IPS-18a (cell line): ENCODE measurements around the gene MAP3K4.

Source experiments
- H3K27ac ChIP-seq: one replicate; pipeline ENCODE4 v1.5.1; 2013; ENCODE audit warnings: low read length
- H3K27me3 ChIP-seq: one replicate; pipeline ENCODE4 v1.6.1; 2013; ENCODE audit warnings: mild to moderate bottlenecking, low read length; ENCODE audit not compliant: control insufficient read depth, insufficient read depth
- H3K36me3 ChIP-seq: one replicate; pipeline ENCODE4 v1.6.1; 2013; ENCODE audit warnings: low read depth, low read length; ENCODE audit not compliant: control insufficient read depth
- H3K4me1 ChIP-seq: one replicate; pipeline ENCODE4 v1.6.1; 2013; ENCODE audit warnings: low read depth, low read length; ENCODE audit not compliant: control insufficient read depth
- H3K4me3 ChIP-seq: one replicate; pipeline ENCODE4 v1.5.1; 2013; ENCODE audit warnings: low read length
- H3K9ac ChIP-seq: one replicate; pipeline ENCODE4 v1.6.1; 2013; ENCODE audit warnings: mild to moderate bottlenecking, low read length, moderate library complexity
- H3K9me3 ChIP-seq: one replicate; pipeline ENCODE4 v1.6.1; 2013; ENCODE audit warnings: low read depth, low read length; ENCODE audit not compliant: control insufficient read depth

The MAP3K4 gene

GRCh38 chr6:161076181-161076677 lies 84.7 kb downstream of the MAP3K4 start:
- H3K9me3 ChIP-seq, result no peaks in the 10 kb centered on the region
- peaks cover 11% of the 10 kb centered on the region for H3K36me3 ChIP-seq
- H3K27ac ChIP-seq, result no peak overlapping the region
- no peak overlapping the region for H3K4me3 ChIP-seq
- H3K4me1 ChIP-seq, result no peaks in the 10 kb centered on the region
- H3K9ac ChIP-seq, result no peak overlapping the region
- H3K27me3 ChIP-seq, result no peaks in the 10 kb centered on the region

GRCh38 chr6:161079566-161080262 lies 88.1 kb downstream of the MAP3K4 start:
- no peak overlapping the region for H3K4me3 ChIP-seq
- H3K27ac ChIP-seq, result no peak overlapping the region
- no peaks in the 10 kb centered on the region for H3K9me3 ChIP-seq
- H3K36me3 ChIP-seq, result peaks cover 34% of the 10 kb centered on the region
- no peaks in the 10 kb centered on the region for H3K27me3 ChIP-seq
- H3K9ac ChIP-seq, result no peak overlapping the region
- no peaks in the 10 kb centered on the region for H3K4me1 ChIP-seq

- Histone ChIP-seq H3K27me3 (no peaks in the 10 kb centered on the region), H3K36me3 (peaks cover 38% of the 10 kb centered on the region), H3K9ac (no peak overlapping the region), H3K27ac (no peak overlapping the region), H3K4me3 (no peak overlapping the region), H3K4me1 (no peaks in the 10 kb centered on the region), H3K9me3 (no peaks in the 10 kb centered on the region)
Observed at GRCh38 chr6:161080263-161080970, 88.8 kb downstream of the MAP3K4 start.

GRCh38 chr6:161082215-161082614 lies 90.6 kb downstream of the MAP3K4 start:
- no peaks in the 10 kb centered on the region for H3K27me3 ChIP-seq
- H3K36me3 ChIP-seq, result peaks cover 53% of the 10 kb centered on the region
- no peaks in the 10 kb centered on the region for H3K4me1 ChIP-seq
- H3K9ac ChIP-seq, result no peak overlapping the region
- H3K27ac ChIP-seq, result no peak overlapping the region
- no peak overlapping the region for H3K4me3 ChIP-seq
- H3K9me3 ChIP-seq, result no peaks in the 10 kb centered on the region

- Histone ChIP-seq H3K4me3 (no peak overlapping the region), H3K9ac (no peak overlapping the region), H3K9me3 (no peaks in the 10 kb centered on the region), H3K27ac (no peak overlapping the region), H3K36me3 (peaks cover 81% of the 10 kb centered on the region), H3K27me3 (no peaks in the 10 kb centered on the region), H3K4me1 (no peaks in the 10 kb centered on the region)
Observed at GRCh38 chr6:161085246-161085645, 93.7 kb downstream of the MAP3K4 start.

GRCh38 chr6:161088676-161089328 lies 97.2 kb downstream of the MAP3K4 start:
- H3K4me1 ChIP-seq, result no peaks in the 10 kb centered on the region
- peaks cover 83% of the 10 kb centered on the region for H3K36me3 ChIP-seq
- no peak overlapping the region for H3K4me3 ChIP-seq
- no peak overlapping the region for H3K9ac ChIP-seq
- no peaks in the 10 kb centered on the region for H3K9me3 ChIP-seq
- no peaks in the 10 kb centered on the region for H3K27me3 ChIP-seq
- no peak overlapping the region for H3K27ac ChIP-seq

- H3K4me1 ChIP-seq, result no peaks in the 10 kb centered on the region
- H3K4me3 ChIP-seq, result no peak overlapping the region
- H3K9me3 ChIP-seq, result no peaks in the 10 kb centered on the region
- no peak overlapping the region for H3K9ac ChIP-seq
- H3K36me3 ChIP-seq, result peaks cover 83% of the 10 kb centered on the region
- no peaks in the 10 kb centered on the region for H3K27me3 ChIP-seq
- H3K27ac ChIP-seq, result no peak overlapping the region
Observed at GRCh38 chr6:161091151-161091550, 99.6 kb downstream of the MAP3K4 start.

GRCh38 chr6:161091972-161092701 lies 100.6 kb downstream of the MAP3K4 start:
- peaks cover 77% of the 10 kb centered on the region for H3K36me3 ChIP-seq
- no peak overlapping the region for H3K9ac ChIP-seq
- H3K9me3 ChIP-seq, result no peaks in the 10 kb centered on the region
- H3K27ac ChIP-seq, result no peak overlapping the region
- H3K4me3 ChIP-seq, result no peak overlapping the region
- no peaks in the 10 kb centered on the region for H3K4me1 ChIP-seq
- H3K27me3 ChIP-seq, result no peaks in the 10 kb centered on the region

- no peak overlapping the region for H3K9ac ChIP-seq
- no peak overlapping the region for H3K4me3 ChIP-seq
- no peak overlapping the region for H3K27ac ChIP-seq
- H3K36me3 ChIP-seq, result peaks cover 64% of the 10 kb centered on the region
- no peaks in the 10 kb centered on the region for H3K27me3 ChIP-seq
- H3K4me1 ChIP-seq, result no peaks in the 10 kb centered on the region
- H3K9me3 ChIP-seq, result no peaks in the 10 kb centered on the region
Observed at GRCh38 chr6:161094955-161095354, 103.4 kb downstream of the MAP3K4 start.

- H3K27me3 ChIP-seq, result no peaks in the 10 kb centered on the region
- H3K36me3 ChIP-seq, result peaks cover 61% of the 10 kb centered on the region
- H3K4me1 ChIP-seq, result no peaks in the 10 kb centered on the region
- H3K9ac ChIP-seq, result no peak overlapping the region
- H3K9me3 ChIP-seq, result no peaks in the 10 kb centered on the region
- H3K27ac ChIP-seq, result no peak overlapping the region
- H3K4me3 ChIP-seq, result no peak overlapping the region
Observed at GRCh38 chr6:161095916-161096315, 104.3 kb downstream of the MAP3K4 start.

GRCh38 chr6:161100072-161100471 lies 108.5 kb downstream of the MAP3K4 start:
- H3K4me1 ChIP-seq, result no peaks in the 10 kb centered on the region
- H3K4me3 ChIP-seq, result no peak overlapping the region
- H3K36me3 ChIP-seq, result peaks cover 45% of the 10 kb centered on the region
- no peak overlapping the region for H3K27ac ChIP-seq
- no peaks in the 10 kb centered on the region for H3K9me3 ChIP-seq
- no peaks in the 10 kb centered on the region for H3K27me3 ChIP-seq
- no peak overlapping the region for H3K9ac ChIP-seq
